ENCODE results near the gene DTNBP1.

GRCh38 chr6:15642276-15642675 lies 20.6 kb downstream of the DTNBP1 start:
- TF ChIP-seq CTCF (conservative IDR thresholded peaks at IDR 0.05) (peak; percentile 58), ZFX (IDR thresholded peaks at IDR 0.05) (no peak)
